CD14-positive monocyte (primary cell): Measurements from ENCODE around the gene GADD45GIP1. TPM values are rescaled to one million over a fixed set of nuclear protein-coding genes. Genes with fewer than 3 reads are reported as not detected.

Source experiments
- DNase-seq, 3 donors: peaks; one replicate each; pipeline ENCODE4 v3.0.0-alpha.2; 2011 to 2022
- H2AFZ ChIP-seq: 2 replicates; pipeline ENCODE4 v1.6.0; 2012; ENCODE audit warnings: mild to moderate bottlenecking, low read depth, low read length, inconsistent platforms; ENCODE audit not compliant: insufficient read depth, poor library complexity, severe bottlenecking
- H3K27ac ChIP-seq, 2 donors: 1 replicate in 1 of 2; 2 replicates in 1 of 2; pipeline ENCODE4 v1.5.1; 2012 to 2013; ENCODE audit warnings: low read length in 2 of 2, control low read depth in 1 of 2, inconsistent platforms in 1 of 2, low read depth in 1 of 2, mild to moderate bottlenecking in 1 of 2
- H3K27me3 ChIP-seq, 2 donors: one replicate each; pipeline versions ENCODE4 v1.6.0 to v1.6.1; 2011 to 2013; ENCODE audit warnings: low read length in 2 of 2; ENCODE audit not compliant: control insufficient read depth in 2 of 2, insufficient read depth in 2 of 2
- H3K36me3 ChIP-seq, 2 donors: replicated peaks in 1 of 2; 1 replicate in 1 of 2; 2 replicates in 1 of 2; pipeline versions ENCODE4 v1.5.1 to v1.6.1; 2012 to 2013; ENCODE audit warnings: low read length in 2 of 2, control low read depth in 1 of 2, inconsistent platforms in 1 of 2, mild to moderate bottlenecking in 1 of 2; ENCODE audit not compliant: insufficient read depth in 2 of 2, control insufficient read depth in 1 of 2
- H3K4me1 ChIP-seq, 2 donors: 1 replicate in 1 of 2; 2 replicates in 1 of 2; pipeline versions ENCODE4 v1.5.1 to v1.6.1; 2012 to 2013; ENCODE audit warnings: low read length in 2 of 2, control low read depth in 1 of 2, inconsistent platforms in 1 of 2, mild to moderate bottlenecking in 1 of 2, moderate library complexity in 1 of 2; ENCODE audit not compliant: insufficient read depth in 2 of 2, control insufficient read depth in 1 of 2
- H3K4me2 ChIP-seq: replicated peaks from 2 replicates; pipeline ENCODE3; 2012; ENCODE audit warnings: low read length, moderate library complexity, mild to moderate bottlenecking; ENCODE audit not compliant: poor library complexity, severe bottlenecking; ENCODE audit errors: extremely low read depth
- H3K4me3 ChIP-seq, 3 experiments: fragments of 200-600 bp in 1 of 3; sonication (generic) in 1 of 3; replicated peaks in 1 of 3; 1 replicate in 2 of 3; 2 replicates in 1 of 3; pipeline ENCODE4 v1.5.1; 2011 to 2013; ENCODE audit warnings: low read length in 3 of 3, mild to moderate bottlenecking in 3 of 3, control low read depth in 2 of 3, low read depth in 2 of 3, inconsistent platforms in 1 of 3, moderate library complexity in 1 of 3
- H3K79me2 ChIP-seq: 2 replicates; pipeline ENCODE4 v1.6.0; 2012; ENCODE audit warnings: mild to moderate bottlenecking, control low read depth, inconsistent platforms, low read length, moderate library complexity; ENCODE audit not compliant: insufficient read depth
- H3K9ac ChIP-seq: 2 replicates; pipeline ENCODE4 v1.6.0; 2017; ENCODE audit warnings: low read length, mild to moderate bottlenecking; ENCODE audit not compliant: insufficient read depth, poor library complexity, severe bottlenecking
- H3K9me3 ChIP-seq, 2 donors: replicated peaks in 1 of 2; 1 replicate in 1 of 2; 2 replicates in 1 of 2; pipeline versions ENCODE4 v1.5.1 to v1.6.1; 2012 to 2013; ENCODE audit warnings: low read length in 2 of 2, control low read depth in 1 of 2; ENCODE audit not compliant: control insufficient read depth in 1 of 2, insufficient read depth in 1 of 2
- H4K20me1 ChIP-seq: 2 replicates; pipeline ENCODE4 v1.6.0; 2012; ENCODE audit warnings: mild to moderate bottlenecking, low read length, control low read depth, moderate library complexity; ENCODE audit not compliant: insufficient read depth
- H3K27ac Mint-ChIP-seq, 7 donors: one replicate each; pipeline ENCODE4 v1.8.0; 2020; ENCODE audit warnings: mild to moderate bottlenecking in 7 of 7, mixed read lengths in 7 of 7, moderate library complexity in 6 of 7, inconsistent platforms in 2 of 7
- H3K27me3 Mint-ChIP-seq, 3 donors: one replicate each; pipeline ENCODE4 v1.8.0; 2021 to 2022; ENCODE audit warnings: low read depth in 3 of 3, mild to moderate bottlenecking in 3 of 3, mixed read lengths in 3 of 3, moderate library complexity in 3 of 3, inconsistent platforms in 1 of 3
- H3K36me3 Mint-ChIP-seq, 2 donors: one replicate each; pipeline ENCODE4 v1.8.0; 2020; ENCODE audit warnings: mixed read lengths in 2 of 2, inconsistent platforms in 1 of 2, mild to moderate bottlenecking in 1 of 2
- H3K4me1 Mint-ChIP-seq: one replicate; pipeline ENCODE4 v1.8.0; 2020; ENCODE audit warnings: mild to moderate bottlenecking, mixed read lengths
- H3K4me3 Mint-ChIP-seq, 2 donors: one replicate each; pipeline ENCODE4 v1.8.0; 2020; ENCODE audit warnings: mild to moderate bottlenecking in 2 of 2, mixed read lengths in 2 of 2, moderate library complexity in 1 of 2
- H3K9me3 Mint-ChIP-seq, 7 donors: one replicate each; pipeline ENCODE4 v1.8.0; 2020 to 2022; ENCODE audit warnings: mixed read lengths in 7 of 7, mild to moderate bottlenecking in 6 of 7, moderate library complexity in 6 of 7, inconsistent platforms in 2 of 7
- WGBS: methylation state at CpG from one replicate; pipeline ENCODE4 v1.1.5; 2013; ENCODE audit warnings: missing lambda C conversion rate; ENCODE audit not compliant: insufficient coverage; 5-methylcytosine and 5-hydroxymethylcytosine counted together
- intact Hi-C, 2 donors: fragments of 100-400 bp; cut with micrococcal nuclease; formaldehyde crosslinking; loops; one replicate each; pipeline versions ENCODE4 v1.15.0 to v1.15.1; 2023
- polyA plus RNA-seq, 3 donors: library from polyadenylated mRNA; depleted of rRNA in 1 of 3; unstranded in 2 of 3; stranded (reverse) in 1 of 3; fragments of 300-500 nt in 2 of 3; fragments of >200 nt in 1 of 3; fragmentation: Illumina TruSeq in 2 of 3; gene quantifications; 1 replicate in 2 of 3; 2 replicates in 1 of 3; pipeline ENCODE4 v1.2.3, GENCODE V29; 2012 to 2021
- TF ChIP-seq, protein P1 (sequence below): fragments of 200-600 bp; IDR thresholded peaks from one replicate; pipeline ENCODE4 v1.8.0; 2022; ENCODE audit warnings: antibody characterized with exemption, mild to moderate bottlenecking

The GADD45GIP1 gene
- polyA plus RNA-seq, 3 donors = 8.3 to 42.4 (median 31.6) TPM

DNA sequence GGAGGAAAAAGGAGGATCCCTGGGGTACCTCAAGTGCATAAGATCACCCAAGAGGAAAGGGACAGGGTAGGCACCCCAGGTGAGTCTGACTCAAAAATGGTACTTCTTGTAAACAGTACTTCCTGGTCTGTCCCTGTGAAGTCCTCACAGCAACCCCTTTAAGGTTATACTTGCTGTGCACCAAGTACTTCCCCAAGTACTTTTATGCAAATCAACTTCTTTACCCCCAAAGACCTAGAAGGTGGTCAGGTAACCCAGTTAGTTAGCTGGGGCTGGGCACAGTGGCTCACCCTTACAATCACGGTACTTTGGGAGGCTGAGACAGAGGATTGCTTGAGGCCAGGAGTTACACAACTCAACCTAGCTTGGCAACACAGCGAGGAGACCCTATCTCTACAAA lies 16.1 kb downstream of the GADD45GIP1 start:
- Mint-ChIP-seq H3K9me3 (no peaks in the 10 kb centered on the region), H3K4me3 (peak overlapping the region in 1 of 2 donors; percentile 99), H3K27ac (peak overlapping the region in 5 of 7 donors; percentile 40 to 97 (median 65)), H3K4me1 (peaks cover 61% of the 10 kb centered on the region), H3K27me3 (peaks cover 0 to 2% (median 1%) of the 10 kb centered on the region in 3 donors), H3K36me3 (peaks cover 47 to 50% of the 10 kb centered on the region in 2 donors)
- Histone ChIP-seq H3K27ac (peak overlapping the region in 1 of 2 donors; percentile 98), H3K9me3 (no peaks in the 10 kb centered on the region), H3K4me3 (peak overlapping the region in 1 of 3 experiments; percentile 100), H3K36me3 (peaks cover 34 to 52% of the 10 kb centered on the region in 2 donors), H2AFZ (no peak overlapping the region), H3K79me2 (peaks cover 57% of the 10 kb centered on the region), H3K27me3 (no peaks in the 10 kb centered on the region), H3K4me2 (peak overlapping the region; percentile 94), H4K20me1 (peaks cover 58% of the 10 kb centered on the region), H3K9ac (no peak overlapping the region), H3K4me1 (peaks cover 49 to 76% of the 10 kb centered on the region in 2 donors)
- DNase-seq = no peak
- intact Hi-C loops = no loop called here
- TF ChIP-seq, protein P1, sequence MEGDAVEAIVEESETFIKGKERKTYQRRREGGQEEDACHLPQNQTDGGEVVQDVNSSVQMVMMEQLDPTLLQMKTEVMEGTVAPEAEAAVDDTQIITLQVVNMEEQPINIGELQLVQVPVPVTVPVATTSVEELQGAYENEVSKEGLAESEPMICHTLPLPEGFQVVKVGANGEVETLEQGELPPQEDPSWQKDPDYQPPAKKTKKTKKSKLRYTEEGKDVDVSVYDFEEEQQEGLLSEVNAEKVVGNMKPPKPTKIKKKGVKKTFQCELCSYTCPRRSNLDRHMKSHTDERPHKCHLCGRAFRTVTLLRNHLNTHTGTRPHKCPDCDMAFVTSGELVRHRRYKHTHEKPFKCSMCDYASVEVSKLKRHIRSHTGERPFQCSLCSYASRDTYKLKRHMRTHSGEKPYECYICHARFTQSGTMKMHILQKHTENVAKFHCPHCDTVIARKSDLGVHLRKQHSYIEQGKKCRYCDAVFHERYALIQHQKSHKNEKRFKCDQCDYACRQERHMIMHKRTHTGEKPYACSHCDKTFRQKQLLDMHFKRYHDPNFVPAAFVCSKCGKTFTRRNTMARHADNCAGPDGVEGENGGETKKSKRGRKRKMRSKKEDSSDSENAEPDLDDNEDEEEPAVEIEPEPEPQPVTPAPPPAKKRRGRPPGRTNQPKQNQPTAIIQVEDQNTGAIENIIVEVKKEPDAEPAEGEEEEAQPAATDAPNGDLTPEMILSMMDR = no peak
- 29% methylated on average over 1 of the region's 2 CpGs for WGBS

DNA sequence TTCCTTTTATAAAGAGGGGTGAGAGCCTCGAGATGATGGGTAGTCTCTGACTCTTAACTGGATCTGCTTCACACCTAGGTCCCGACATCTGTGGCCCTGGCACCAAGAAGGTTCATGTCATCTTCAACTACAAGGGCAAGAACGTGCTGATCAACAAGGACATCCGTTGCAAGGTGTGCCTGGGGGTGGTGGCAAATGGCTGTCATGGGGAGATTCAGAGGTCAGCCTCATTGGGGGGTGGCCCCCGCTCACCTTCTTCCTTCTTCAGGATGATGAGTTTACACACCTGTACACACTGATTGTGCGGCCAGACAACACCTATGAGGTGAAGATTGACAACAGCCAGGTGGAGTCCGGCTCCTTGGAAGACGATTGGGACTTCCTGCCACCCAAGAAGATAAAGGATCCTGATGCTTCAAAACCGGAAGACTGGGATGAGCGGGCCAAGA lies 17.0 kb downstream of the GADD45GIP1 start:
- peaks cover 58% of the 10 kb centered on the region for H4K20me1 ChIP-seq
- no peak overlapping the region for H2AFZ ChIP-seq
- peak overlapping the region; percentile 94 for H3K4me2 ChIP-seq
- peaks cover 34 to 52% of the 10 kb centered on the region in 2 donors for H3K36me3 ChIP-seq
- no peaks in the 10 kb centered on the region for H3K9me3 Mint-ChIP-seq
- no peaks in the 10 kb centered on the region for H3K9me3 ChIP-seq
- DNase-seq = no peak
- intact Hi-C loops = loop anchor here (5.0 to 10.0 kb wide), 2 partner anchors 55 to 148 kb away; partner anchors contain the start of genes DNASE2 (in 1 of the 2), JUNB (in 1 of the 2) and KLF1 (in 1 of the 2)
- peaks cover 47 to 50% of the 10 kb centered on the region in 2 donors for H3K36me3 Mint-ChIP-seq
- peaks cover 54% of the 10 kb centered on the region for H3K79me2 ChIP-seq
- H3K27me3 Mint-ChIP-seq = peaks cover 0 to 2% (median 1%) of the 10 kb centered on the region in 3 donors
- TF ChIP-seq, protein P1 = no peak
- H3K27ac ChIP-seq = peak overlapping the region; percentile 11 to 98
- peak overlapping the region in 2 of 3 experiments; percentile 77 to 100 for H3K4me3 ChIP-seq
- H3K9ac ChIP-seq = peak overlapping the region; percentile 100
- peaks cover 44 to 71% of the 10 kb centered on the region in 2 donors for H3K4me1 ChIP-seq
- 15% methylated on average over 5 of the region's 10 CpGs for WGBS
- peaks cover 57% of the 10 kb centered on the region for H3K4me1 Mint-ChIP-seq
- H3K27ac Mint-ChIP-seq = peak overlapping the region; percentile 4 to 97 (median 91)
- H3K27me3 ChIP-seq = no peaks in the 10 kb centered on the region
- peak overlapping the region; percentile 97 to 99 for H3K4me3 Mint-ChIP-seq
